ENCODE results near the gene KCNJ15. TPM values are rescaled to one million over a fixed set of nuclear protein-coding genes. Genes with fewer than 3 reads are reported as not detected.
"Not testable (repeated sequence)": the region's sequence is repeated elsewhere in the genome, so short reads cannot be mapped to it uniquely, and the experiment has no call there.

Gene KCNJ15
- polyA plus RNA-seq, 4 donors = 3.6 to 236 (median 209) TPM

GRCh38 chr21:38244407-38244787 lies 12.4 kb upstream of the KCNJ15 start:
- DNase-seq (ENCODE audit: low read depth in 4 of 4, low spot score in 3 of 4) = no peak

- no peak for DNase-seq (ENCODE audit: low read depth in 4 of 4, low spot score in 3 of 4)
Observed at GRCh38 chr21:38244885-38245869, 11.6 kb upstream of the KCNJ15 start.

GRCh38 chr21:38246511-38246910 lies 10.3 kb upstream of the KCNJ15 start:
- no peak for DNase-seq (ENCODE audit: low read depth in 4 of 4, low spot score in 3 of 4)

GRCh38 chr21:38247054-38247453 lies 9.7 kb upstream of the KCNJ15 start:
- DNase-seq (ENCODE audit: low read depth in 4 of 4, low spot score in 3 of 4) = not testable (repeated sequence)

GRCh38 chr21:38247738-38248510 lies 8.9 kb upstream of the KCNJ15 start:
- DNase-seq (ENCODE audit: low read depth in 4 of 4, low spot score in 3 of 4) = no peak

GRCh38 chr21:38249256-38249655 lies 7.5 kb upstream of the KCNJ15 start:
- no peak for DNase-seq (ENCODE audit: low read depth in 4 of 4, low spot score in 3 of 4)

GRCh38 chr21:38249696-38250278 lies 7.0 kb upstream of the KCNJ15 start:
- DNase-seq (ENCODE audit: low read depth in 4 of 4, low spot score in 3 of 4) = no peak

- no peak for DNase-seq (ENCODE audit: low read depth in 4 of 4, low spot score in 3 of 4)
Observed at GRCh38 chr21:38250991-38251418, 5.8 kb upstream of the KCNJ15 start.

GRCh38 chr21:38254970-38255369 lies 1.8 kb upstream of the KCNJ15 start:
- no peak for DNase-seq (ENCODE audit: low read depth in 4 of 4, low spot score in 3 of 4)

GRCh38 chr21:38255571-38256117 lies 1.1 kb upstream of the KCNJ15 start:
- DNase-seq (ENCODE audit: low read depth in 4 of 4, low spot score in 3 of 4) = no peak

GRCh38 chr21:38257667-38258066 lies 876 bp downstream of the KCNJ15 start:
- DNase-seq (ENCODE audit: low read depth in 4 of 4, low spot score in 3 of 4) = no peak

- DNase-seq (ENCODE audit: low read depth in 4 of 4, low spot score in 3 of 4) = no peak
Observed at GRCh38 chr21:38258521-38259485, 2.0 kb downstream of the KCNJ15 start.

- DNase-seq (ENCODE audit: low read depth in 4 of 4, low spot score in 3 of 4) = no peak
Observed at GRCh38 chr21:38259665-38260064, 2.9 kb downstream of the KCNJ15 start.

GRCh38 chr21:38260426-38260825 lies 3.6 kb downstream of the KCNJ15 start:
- DNase-seq (ENCODE audit: low read depth in 4 of 4, low spot score in 3 of 4) = no peak

GRCh38 chr21:38261851-38262250 lies 5.1 kb downstream of the KCNJ15 start:
- DNase-seq (ENCODE audit: low read depth in 4 of 4, low spot score in 3 of 4) = no peak

- DNase-seq (ENCODE audit: low read depth in 4 of 4, low spot score in 3 of 4) = no peak
Observed at GRCh38 chr21:38263493-38263892, 6.7 kb downstream of the KCNJ15 start.

- no peak for DNase-seq (ENCODE audit: low read depth in 4 of 4, low spot score in 3 of 4)
Observed at GRCh38 chr21:38264571-38264970, 7.8 kb downstream of the KCNJ15 start.

- DNase-seq (ENCODE audit: low read depth in 4 of 4, low spot score in 3 of 4) = no peak
Observed at GRCh38 chr21:38265166-38265565, 8.4 kb downstream of the KCNJ15 start.

GRCh38 chr21:38266732-38267131 lies 9.9 kb downstream of the KCNJ15 start:
- no peak for DNase-seq (ENCODE audit: low read depth in 4 of 4, low spot score in 3 of 4)

Measured in left renal pelvis (tissue), 4 donors.